ENCODE results near the gene MDFI.

DNA sequence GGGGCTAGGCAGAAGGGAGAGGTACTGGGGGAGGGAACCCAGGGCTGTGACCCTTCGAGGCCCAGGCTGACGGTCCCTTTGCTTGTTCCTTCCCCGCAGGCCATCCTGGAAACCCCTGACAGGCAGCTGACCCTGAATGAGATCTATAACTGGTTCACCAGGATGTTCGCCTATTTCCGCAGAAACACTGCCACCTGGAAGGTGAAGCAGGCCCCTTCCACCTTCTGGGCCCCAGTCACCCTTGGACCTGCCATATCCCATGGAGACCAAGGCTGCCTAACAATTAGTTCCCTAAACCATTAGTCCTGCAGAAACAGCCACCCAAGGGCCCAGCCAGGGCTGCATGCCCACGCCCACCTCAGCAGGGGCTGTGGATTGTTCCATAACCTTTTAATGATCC, 47.1 kb upstream of the MDFI start:
- no peak for TF ChIP-seq EZH2 (IDR thresholded peaks at IDR 0.05; ENCODE audit: low read depth)
- TF ChIP-seq, protein P1, sequence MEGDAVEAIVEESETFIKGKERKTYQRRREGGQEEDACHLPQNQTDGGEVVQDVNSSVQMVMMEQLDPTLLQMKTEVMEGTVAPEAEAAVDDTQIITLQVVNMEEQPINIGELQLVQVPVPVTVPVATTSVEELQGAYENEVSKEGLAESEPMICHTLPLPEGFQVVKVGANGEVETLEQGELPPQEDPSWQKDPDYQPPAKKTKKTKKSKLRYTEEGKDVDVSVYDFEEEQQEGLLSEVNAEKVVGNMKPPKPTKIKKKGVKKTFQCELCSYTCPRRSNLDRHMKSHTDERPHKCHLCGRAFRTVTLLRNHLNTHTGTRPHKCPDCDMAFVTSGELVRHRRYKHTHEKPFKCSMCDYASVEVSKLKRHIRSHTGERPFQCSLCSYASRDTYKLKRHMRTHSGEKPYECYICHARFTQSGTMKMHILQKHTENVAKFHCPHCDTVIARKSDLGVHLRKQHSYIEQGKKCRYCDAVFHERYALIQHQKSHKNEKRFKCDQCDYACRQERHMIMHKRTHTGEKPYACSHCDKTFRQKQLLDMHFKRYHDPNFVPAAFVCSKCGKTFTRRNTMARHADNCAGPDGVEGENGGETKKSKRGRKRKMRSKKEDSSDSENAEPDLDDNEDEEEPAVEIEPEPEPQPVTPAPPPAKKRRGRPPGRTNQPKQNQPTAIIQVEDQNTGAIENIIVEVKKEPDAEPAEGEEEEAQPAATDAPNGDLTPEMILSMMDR (conservative IDR thresholded peaks at IDR 0.05): no peak

Measured in PC-9 (cell line).